ENCODE measurements around the gene DEFB114. TPM values are rescaled to one million over a fixed set of nuclear protein-coding genes. Genes with fewer than 3 reads are reported as not detected.

Gene DEFB114
- total and polyA plus RNA-seq, 2 of the 13 experiments (the other 11 are each of a cell fraction or from before 2014, with no cell fraction given), result not detected

DNA sequence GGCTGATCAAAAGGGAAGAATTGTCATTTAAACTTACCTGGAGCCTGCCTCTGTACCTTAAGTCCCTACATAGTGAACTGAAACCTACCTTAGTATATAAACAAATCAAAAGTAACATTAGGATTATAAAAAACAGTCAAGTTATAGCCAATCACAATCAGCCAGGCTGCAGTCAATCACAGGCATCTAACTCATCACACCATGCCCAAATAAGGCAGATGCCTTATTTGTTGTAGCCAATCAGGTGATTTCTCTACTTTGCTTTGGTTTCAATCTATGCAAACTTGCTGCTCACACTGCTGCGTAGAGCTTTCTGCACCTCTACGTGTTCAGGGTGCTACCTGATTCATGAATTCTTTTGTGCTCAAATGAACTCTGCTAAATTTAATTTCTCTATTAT, 23.8 kb upstream of the DEFB114 start:
- Histone ChIP-seq H3K4me1 (ENCODE audit: insufficient read depth, low read length) (no peaks in the 10 kb centered on the region), H4K20me1 (ENCODE audit: insufficient read depth, low read length) (no peaks in the 10 kb centered on the region), H3K9ac (ENCODE audit: insufficient read depth, low read depth, low read length) (no peak overlapping the region), H3K9me3 (ENCODE audit: low read length) (no peaks in the 10 kb centered on the region), H3K36me3 (replicated peaks in 1 of 2; ENCODE audit: control insufficient read depth in 1 of 2, insufficient read depth in 2 of 2, low read length in 2 of 2) (no peaks in the 10 kb centered on the region), H3K4me2 (ENCODE audit: low read depth, low read length) (no peak overlapping the region), H3K27me3 (ENCODE audit: control insufficient read depth in 1 of 2, insufficient read depth in 2 of 2, low read length in 2 of 2) (no peaks in the 10 kb centered on the region), H3K79me2 (ENCODE audit: insufficient read depth, low read length) (no peaks in the 10 kb centered on the region), H3K4me3 (replicated peaks in 1 of 3; ENCODE audit: insufficient read depth in 1 of 3, low read depth in 2 of 3, low read length in 3 of 3) (no peak overlapping the region), H3K27ac (ENCODE audit: extremely low read length, insufficient read depth, low read length) (no peak overlapping the region), H2AFZ (ENCODE audit: low read length) (no peak overlapping the region)
- in situ Hi-C loops (cut with HindIII; ENCODE audit: extremely low pct_ligation_motif_present, low pct_unique_long_range_greater_than_20kb), result no loop called here
- no peak for FAIRE-seq
- no peak for TF ChIP-seq MAF1 (CRISPR knock-in tag; IDR thresholded peaks at IDR 0.05; ENCODE audit: borderline replicate concordance)
- TF ChIP-seq SRF (IDR thresholded peaks at IDR 0.05; ENCODE audit: low read depth, low read length), result peak; percentile 42; the same call in 1 of the 2 replicates
- intact Hi-C loops (cut with micrococcal nuclease; ENCODE audit: unreplicated experiment), result no loop called here
- ChIA-PET CTCF (ENCODE audit: low intra/inter-chr PET ratio, low total read pairs) (no interaction called here), POLR2A (no interaction called here)
- no peak for ATAC-seq
- BruUV-seq (replicated peaks), result no TSS peak
- DNase-seq (ENCODE audit: low spot score), result no peak
- 3% methylated on average over 2 of the region's 2 CpGs for WGBS (ENCODE audit: low lambda C conversion rate)

DNA sequence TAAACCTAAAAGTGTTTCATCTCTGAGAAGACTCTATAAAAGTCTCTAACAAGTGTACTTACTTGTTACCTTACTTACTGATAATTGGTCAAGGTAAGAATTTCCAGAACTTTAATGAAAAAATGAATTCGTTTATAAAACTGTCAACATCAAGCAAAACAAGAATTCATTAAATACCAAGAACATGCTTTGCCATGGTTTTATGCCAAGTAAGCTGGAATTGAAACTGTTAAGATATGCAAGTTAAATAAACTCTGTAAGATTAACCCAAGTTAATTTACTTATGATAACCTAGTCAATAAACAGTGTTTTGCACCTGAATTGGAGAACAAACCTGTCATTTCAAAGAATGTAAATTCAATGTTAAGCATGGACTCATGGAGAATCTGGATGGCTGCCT, 22.6 kb upstream of the DEFB114 start:
- TF ChIP-seq MAFF (IDR thresholded peaks at IDR 0.05; ENCODE audit: low read depth, low read length) (peak; percentile 57), MAFK (conservative IDR thresholded peaks at IDR 0.05 in 1 of 2, IDR thresholded peaks at IDR 0.05 in 1 of 2; ENCODE audit: low read length in 2 of 2) (peak; percentile 42 to 70; a peak in 3 of 4 replicates)
- TF ChIP-seq, protein P1, sequence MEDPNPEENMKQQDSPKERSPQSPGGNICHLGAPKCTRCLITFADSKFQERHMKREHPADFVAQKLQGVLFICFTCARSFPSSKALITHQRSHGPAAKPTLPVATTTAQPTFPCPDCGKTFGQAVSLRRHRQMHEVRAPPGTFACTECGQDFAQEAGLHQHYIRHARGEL (CRISPR knock-in tag; IDR thresholded peaks at IDR 0.05), result no peak
- ATAC-seq (no peak), DNase-seq (ENCODE audit: low spot score) (no peak), FAIRE-seq (no peak)
- Histone ChIP-seq H3K79me2 (ENCODE audit: insufficient read depth, low read length) (no peaks in the 10 kb centered on the region), H3K4me3 (replicated peaks in 1 of 3; ENCODE audit: insufficient read depth in 1 of 3, low read depth in 2 of 3, low read length in 3 of 3) (no peak overlapping the region), H3K4me2 (ENCODE audit: low read depth, low read length) (no peak overlapping the region), H3K27me3 (ENCODE audit: control insufficient read depth in 1 of 2, insufficient read depth in 2 of 2, low read length in 2 of 2) (no peaks in the 10 kb centered on the region), H2AFZ (ENCODE audit: low read length) (no peak overlapping the region), H4K20me1 (ENCODE audit: insufficient read depth, low read length) (no peaks in the 10 kb centered on the region), H3K9me3 (ENCODE audit: low read length) (no peaks in the 10 kb centered on the region), H3K36me3 (replicated peaks in 1 of 2; ENCODE audit: control insufficient read depth in 1 of 2, insufficient read depth in 2 of 2, low read length in 2 of 2) (no peaks in the 10 kb centered on the region), H3K4me1 (ENCODE audit: insufficient read depth, low read length) (no peaks in the 10 kb centered on the region), H3K9ac (ENCODE audit: insufficient read depth, low read depth, low read length) (no peak overlapping the region), H3K27ac (ENCODE audit: extremely low read length, insufficient read depth, low read length) (no peak overlapping the region)
- in situ Hi-C loops (cut with HindIII; ENCODE audit: extremely low pct_ligation_motif_present, low pct_unique_long_range_greater_than_20kb) (no loop called here), intact Hi-C loops (cut with micrococcal nuclease; ENCODE audit: unreplicated experiment) (no loop called here)
- ChIA-PET CTCF (ENCODE audit: low intra/inter-chr PET ratio, low total read pairs) (no interaction called here), POLR2A (no interaction called here)
- WGBS (ENCODE audit: low lambda C conversion rate), result 0% methylated on average over 1 of the region's 1 CpG
- no TSS peak for BruUV-seq (replicated peaks)
